Measurements from ENCODE around the gene KNG1. TPM values are rescaled to one million over a fixed set of nuclear protein-coding genes. Genes with fewer than 3 reads are reported as not detected.

KNG1 gene
- total RNA-seq, 1 donor from 2014 or later, result not detected

- FAIRE-seq (no peak), DNase-seq (ENCODE audit: low read depth) (no peak)
Observed at GRCh38 chr3:186757686-186758220, 40.6 kb downstream of the KNG1 start.

GRCh38 chr3:186759231-186759930 is 42.2 kb downstream of the KNG1 start:
- H3K4me3 ChIP-seq (ENCODE audit: low read depth, low read length), result no peak overlapping the region
- DNase-seq (ENCODE audit: low read depth) (no peak), FAIRE-seq (no peak)
- TF ChIP-seq CTCF (IDR thresholded peaks at IDR 0.05; ENCODE audit: insufficient read depth, low read length, severe bottlenecking), result no peak
- no peaks in the 10 kb centered on the region for H3K27me3 ChIP-seq (ENCODE audit: control insufficient read depth, insufficient read depth, low read length)
- no peaks in the 10 kb centered on the region for H3K36me3 ChIP-seq (ENCODE audit: control insufficient read depth, insufficient read depth, low read length)

More at GRCh38 chr3:186757686-186758220, 40.6 kb downstream of the KNG1 start:
- no peaks in the 10 kb centered on the region for H3K36me3 ChIP-seq (ENCODE audit: control insufficient read depth, insufficient read depth, low read length)
- TF ChIP-seq CTCF (IDR thresholded peaks at IDR 0.05; ENCODE audit: insufficient read depth, low read length, severe bottlenecking), result no peak
- H3K4me3 ChIP-seq (ENCODE audit: low read depth, low read length), result no peak overlapping the region
- no peaks in the 10 kb centered on the region for H3K27me3 ChIP-seq (ENCODE audit: control insufficient read depth, insufficient read depth, low read length)

GRCh38 chr3:186760141-186760833 is 43.1 kb downstream of the KNG1 start:
- H3K36me3 ChIP-seq (ENCODE audit: control insufficient read depth, insufficient read depth, low read length), result no peaks in the 10 kb centered on the region
- no peak for TF ChIP-seq CTCF (IDR thresholded peaks at IDR 0.05; ENCODE audit: insufficient read depth, low read length, severe bottlenecking)
- DNase-seq (ENCODE audit: low read depth), result peak; percentile 99
- no peaks in the 10 kb centered on the region for H3K27me3 ChIP-seq (ENCODE audit: control insufficient read depth, insufficient read depth, low read length)
- FAIRE-seq, result peak; percentile 40
- H3K4me3 ChIP-seq (ENCODE audit: low read depth, low read length), result no peak overlapping the region

DNA sequence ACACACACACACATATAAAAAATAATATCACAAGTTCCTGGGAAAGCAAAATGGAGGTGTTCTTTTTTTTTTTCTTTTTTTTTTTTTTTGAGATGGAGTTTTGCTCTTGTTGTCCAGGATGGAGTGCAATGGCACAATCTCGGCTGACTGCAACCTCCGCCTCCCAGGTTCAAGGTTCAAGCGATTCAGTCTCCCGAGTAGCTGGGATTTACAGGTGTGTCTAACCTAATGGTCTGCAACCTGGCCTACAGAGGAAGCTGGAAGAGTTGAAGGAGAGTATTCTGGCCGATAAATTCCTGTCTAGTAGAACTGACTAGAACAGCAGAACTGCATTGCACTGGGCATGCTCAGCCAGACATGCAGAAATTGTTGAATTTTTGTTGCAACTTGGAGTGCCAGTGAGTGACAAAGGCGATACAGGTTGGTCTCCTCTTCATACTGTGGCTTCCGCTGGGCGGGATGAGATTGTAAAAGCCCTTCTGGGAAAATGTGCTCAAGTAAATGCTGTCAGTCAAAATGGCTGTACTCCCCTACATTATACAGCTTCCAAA is 43.8 kb downstream of the KNG1 start:
- FAIRE-seq (no peak), DNase-seq (ENCODE audit: low read depth) (no peak)
- TF ChIP-seq CTCF (IDR thresholded peaks at IDR 0.05; ENCODE audit: insufficient read depth, low read length, severe bottlenecking), result no peak
- Histone ChIP-seq H3K27me3 (ENCODE audit: control insufficient read depth, insufficient read depth, low read length) (no peaks in the 10 kb centered on the region), H3K36me3 (ENCODE audit: control insufficient read depth, insufficient read depth, low read length) (no peaks in the 10 kb centered on the region), H3K4me3 (ENCODE audit: low read depth, low read length) (no peak overlapping the region)

DNA sequence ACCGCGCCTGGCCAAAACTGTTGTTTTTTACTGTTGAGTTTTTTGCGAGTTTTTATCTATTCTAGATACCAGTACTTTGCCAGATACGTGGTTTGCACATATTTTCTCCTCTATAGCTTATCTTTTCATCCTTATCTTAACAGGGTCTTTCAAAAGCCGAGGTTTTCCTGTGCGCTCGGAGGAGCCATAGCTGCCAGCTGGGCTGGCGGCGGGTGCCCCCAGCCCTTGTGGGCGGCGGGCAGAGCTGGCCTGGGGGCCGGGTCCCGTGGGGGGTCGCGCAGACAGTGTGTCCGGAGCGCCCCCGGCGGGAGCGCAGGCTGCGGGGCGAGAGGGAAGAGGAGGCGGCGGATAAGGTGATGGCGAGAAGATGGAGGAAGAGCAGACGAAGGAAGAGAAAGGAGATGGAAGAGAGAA is 55.1 kb downstream of the KNG1 start:
- TF ChIP-seq CTCF (IDR thresholded peaks at IDR 0.05; ENCODE audit: insufficient read depth, low read length, severe bottlenecking), result no peak
- DNase-seq (ENCODE audit: low read depth) (no peak), FAIRE-seq (no peak)
- Histone ChIP-seq H3K27me3 (ENCODE audit: control insufficient read depth, insufficient read depth, low read length) (no peaks in the 10 kb centered on the region), H3K4me3 (ENCODE audit: low read depth, low read length) (peak overlapping the region; percentile 22), H3K36me3 (ENCODE audit: control insufficient read depth, insufficient read depth, low read length) (no peaks in the 10 kb centered on the region)

All from bronchial epithelial cell (primary cell).